GM23338 (cell line): Measurements from ENCODE around the gene TRAK1.

Experiments used
- CTCF ChIP-seq, 2 experiments: fragments of 200-600 bp in 1 of 2; sonication (generic) in 1 of 2; conservative IDR thresholded peaks; 2 replicates each; pipeline versions ENCODE4 v1.5.1 to v1.6.1; 2016 to 2017; ENCODE audit warnings: antibody characterized with exemption in 2 of 2, low read depth in 2 of 2, mild to moderate bottlenecking in 2 of 2, moderate library complexity in 1 of 2
- EZH2phosphoT487 ChIP-seq: fragments of 200-600 bp; sonication (generic); IDR thresholded peaks from one replicate; pipeline ENCODE4 v1.8.1; 2018; ENCODE audit warnings: antibody characterized with exemption; ENCODE audit not compliant: unreplicated experiment
- POLR2AphosphoS5 ChIP-seq: IDR thresholded peaks from 2 replicates; pipeline ENCODE4 v1.6.1; 2016; ENCODE audit warnings: antibody characterized with exemption, low read depth
- REST ChIP-seq: IDR thresholded peaks from one replicate; pipeline ENCODE4 v1.6.1; 2018; ENCODE audit warnings: antibody characterized with exemption; ENCODE audit not compliant: unreplicated experiment

GRCh38 chr3:42165211-42165610 is 74.1 kb downstream of the TRAK1 start:
- TF ChIP-seq CTCF (conservative IDR thresholded peaks at IDR 0.05; ENCODE audit: low read depth in 2 of 2) (no peak), POLR2AphosphoS5 (no peak), REST (no peak), EZH2phosphoT487 (no peak)
